NCI-H2029 (cell line): ENCODE data around the gene SLC30A2.

Experiments
- DNase-seq: peaks from one replicate; lab custom pipeline; 2025; lab: John Stamatoyannopoulos, UW

SLC30A2 gene

DNA sequence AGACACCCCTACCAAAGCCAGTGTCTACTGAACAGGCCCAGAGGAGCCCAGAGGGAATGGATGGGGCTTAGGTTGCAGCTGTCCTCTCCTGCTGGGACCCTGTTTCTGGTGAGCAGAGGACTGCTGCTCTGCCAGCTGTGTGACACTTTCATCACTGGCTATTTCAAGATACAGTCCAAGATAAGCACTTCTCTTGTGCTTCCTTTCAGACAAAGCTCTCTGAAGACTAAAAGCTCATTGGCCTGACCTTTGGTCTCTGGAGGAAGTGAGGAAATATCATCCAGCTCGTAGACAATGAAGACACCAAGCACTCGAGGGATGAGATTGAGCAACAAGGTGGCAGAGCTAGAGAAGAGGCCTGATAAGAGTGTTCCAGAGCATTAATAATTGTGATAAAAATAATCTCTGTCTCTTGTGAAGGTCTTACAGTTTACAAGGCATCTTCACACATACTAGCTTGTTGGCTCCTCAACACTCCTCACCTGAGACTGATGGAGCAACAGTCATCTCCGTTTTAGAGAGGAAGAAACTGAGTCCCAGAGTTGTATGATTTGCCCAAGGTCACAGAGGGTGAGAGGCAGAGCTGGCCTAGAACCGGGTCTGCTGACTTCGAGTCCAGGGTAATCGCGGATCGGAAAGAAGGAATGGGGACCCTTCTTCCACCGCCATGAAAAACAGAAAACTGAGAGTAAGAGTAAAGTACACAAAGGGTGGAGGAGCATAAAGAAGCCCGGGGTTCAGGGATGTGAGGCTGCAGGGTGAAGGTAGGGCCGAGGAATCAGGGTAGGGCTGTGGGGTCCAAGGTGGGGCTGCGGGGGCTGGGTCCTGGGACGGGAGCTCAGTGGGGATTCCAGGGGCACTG lies 48.7 kb downstream of the SLC30A2 start:
- peak; percentile 10 for DNase-seq

GRCh38 chr1:25994402-25995150 lies 51.3 kb downstream of the SLC30A2 start:
- no peak for DNase-seq

DNA sequence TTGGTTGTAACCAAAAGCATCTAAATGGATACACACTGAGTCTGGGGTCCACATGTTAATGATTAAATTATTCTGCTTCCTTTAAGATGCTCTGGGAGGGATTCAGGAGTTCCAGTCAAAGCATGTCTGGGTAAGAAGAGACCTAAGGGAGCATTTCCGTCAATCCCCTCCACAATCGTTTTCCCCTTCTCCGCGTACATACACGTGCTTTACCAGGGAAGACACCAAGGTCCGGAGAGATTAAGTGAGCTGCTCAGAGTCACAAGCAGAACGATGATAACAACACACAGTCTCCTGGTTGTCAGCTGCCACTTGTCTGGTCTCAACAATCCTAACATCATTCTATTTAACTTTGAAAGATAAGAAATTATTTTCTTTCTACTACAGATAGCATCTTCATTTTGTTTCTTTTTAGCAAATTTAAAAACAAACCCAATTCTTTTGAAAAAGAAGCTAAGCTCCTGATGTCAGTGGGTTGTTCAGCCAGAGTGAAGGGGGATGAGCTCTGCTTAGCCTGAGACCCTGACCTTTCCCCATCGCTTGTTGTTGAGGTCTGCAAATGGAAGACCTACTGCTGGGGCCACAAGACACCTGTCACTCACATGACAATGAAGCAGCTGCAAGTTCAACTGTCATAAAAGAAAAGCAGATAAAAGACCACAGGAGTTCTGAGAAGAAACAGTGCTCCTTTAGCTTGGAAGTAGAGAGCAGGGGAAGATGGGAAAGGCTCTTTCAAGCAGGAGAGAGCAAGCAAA lies 52.5 kb downstream of the SLC30A2 start:
- DNase-seq = no peak

DNA sequence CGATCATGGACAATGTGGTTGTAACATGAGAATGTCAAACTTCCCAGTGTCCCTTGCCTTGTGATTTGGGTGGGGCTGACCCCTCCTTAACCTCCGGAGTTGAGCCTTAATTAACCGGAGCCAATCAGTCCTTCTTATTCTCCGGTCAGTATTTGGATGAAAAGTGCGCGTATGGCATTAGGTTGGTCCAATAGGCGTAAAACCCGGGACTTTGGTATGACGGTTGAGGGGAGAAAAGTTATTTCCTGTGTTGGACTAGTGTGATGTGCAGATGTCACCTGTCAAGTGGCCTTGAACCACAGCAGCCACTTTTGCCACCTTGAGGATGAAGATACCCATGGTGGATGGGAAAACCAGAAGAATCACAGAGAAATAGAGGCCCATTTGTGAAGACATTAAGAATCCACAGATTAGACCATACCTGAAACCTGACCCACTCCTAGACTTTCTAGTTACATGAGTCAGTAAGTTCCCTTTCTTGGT lies 53.2 kb downstream of the SLC30A2 start:
- no peak for DNase-seq

GRCh38 chr1:25991937-25992688 lies 53.8 kb downstream of the SLC30A2 start:
- DNase-seq = no peak

GRCh38 chr1:25990702-25991395 lies 55.1 kb downstream of the SLC30A2 start:
- no peak for DNase-seq

DNA sequence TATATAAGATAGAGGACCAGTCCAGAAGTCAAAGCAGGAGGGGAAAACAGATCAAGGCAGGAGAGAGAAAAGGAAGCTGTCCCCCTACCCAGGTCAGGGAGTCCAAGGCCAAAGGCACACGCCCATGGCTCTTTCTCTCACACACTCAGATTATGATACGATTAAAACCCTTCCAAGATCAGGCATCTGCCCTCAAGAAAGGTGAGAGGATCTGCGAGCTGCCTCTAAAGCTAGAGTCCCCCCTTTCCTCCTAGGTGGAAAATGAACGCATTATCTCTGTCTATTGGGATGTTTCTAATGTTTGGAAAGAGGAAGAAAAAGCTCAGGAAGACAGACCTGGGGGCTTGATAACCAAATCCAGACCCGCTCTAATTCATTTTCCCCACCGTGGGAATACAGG lies 55.7 kb downstream of the SLC30A2 start:
- no peak for DNase-seq

DNA sequence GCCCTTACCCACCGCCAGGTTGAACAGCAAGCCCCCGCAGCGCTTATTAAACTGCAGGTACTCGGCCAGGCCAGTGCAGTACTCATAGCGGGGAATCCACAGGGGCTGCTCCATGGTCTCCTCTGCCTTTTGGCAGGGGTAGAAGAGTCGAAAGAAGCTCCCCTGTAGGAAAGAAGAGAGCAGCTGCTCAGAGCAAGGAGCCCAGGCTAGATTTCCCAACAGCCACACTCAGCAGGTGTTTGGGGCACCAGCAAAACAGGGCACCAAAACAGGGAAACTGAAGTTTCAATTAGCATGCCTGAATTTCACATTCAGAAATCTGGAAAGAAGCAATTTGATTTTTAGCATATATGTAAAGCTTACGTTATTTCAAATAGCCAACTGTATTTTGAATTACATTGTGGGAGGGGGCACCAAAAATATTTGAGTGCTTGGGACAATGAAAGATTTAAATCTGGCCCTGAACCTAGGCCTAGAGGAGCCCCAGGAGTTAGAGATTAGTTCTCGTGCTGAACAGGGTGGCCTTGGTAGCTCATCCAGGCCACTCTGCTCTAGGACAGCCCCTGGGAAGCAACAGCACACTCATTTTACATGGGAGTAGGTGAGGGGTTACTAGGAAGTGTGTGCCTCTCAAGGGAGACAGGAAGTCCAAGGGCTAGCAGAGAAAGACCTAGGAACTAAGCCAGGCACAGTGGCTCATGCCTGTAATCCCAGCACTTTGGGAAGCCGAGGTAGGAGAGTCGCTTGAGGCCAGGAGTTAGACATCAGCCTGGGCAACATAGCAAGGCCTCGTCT lies 56.3 kb downstream of the SLC30A2 start:
- DNase-seq = no peak

DNA sequence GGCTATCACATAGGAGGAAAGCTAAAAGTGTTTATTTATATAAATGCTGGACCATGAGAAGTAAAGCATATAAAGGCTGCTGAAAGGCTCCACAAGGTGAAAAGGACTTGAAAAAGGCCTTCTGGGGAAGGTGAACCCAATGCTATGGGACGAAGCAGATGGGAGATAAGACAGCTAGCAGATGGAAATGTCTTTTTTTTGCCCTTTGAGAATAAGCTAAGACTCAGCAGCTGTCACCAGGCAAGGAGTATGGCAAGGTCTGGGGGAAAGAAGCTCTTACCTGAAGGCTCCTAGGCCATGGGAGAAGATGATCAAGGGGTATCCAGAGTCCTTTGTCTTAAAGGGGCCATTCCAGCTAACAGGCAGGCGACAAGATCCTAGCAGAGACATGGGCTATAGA lies 58.0 kb downstream of the SLC30A2 start:
- no peak for DNase-seq
